Fibroblast of the aortic adventitia (primary cell): Measurements from ENCODE around the gene PTPRQ. TPM values are rescaled to one million over a fixed set of nuclear protein-coding genes. Genes with fewer than 3 reads are reported as not detected.
A peak's percentile ranks its signal among the peaks of the same experiment; 100 is the strongest.
"Not testable (repeated sequence)": the region's sequence is repeated elsewhere in the genome, so short reads cannot be mapped to it uniquely, and the experiment has no call there.

ENCODE experiments used
- DNase-seq: peaks from one replicate; pipeline ENCODE4 v3.0.0-alpha.2; 2010; ENCODE audit warnings: low read depth
- H3K4me3 ChIP-seq: 2 replicates; pipeline ENCODE4 v1.5.1; 2011; ENCODE audit warnings: low read depth, mild to moderate bottlenecking, control low read depth, low read length, moderate library complexity
- CTCF ChIP-seq: IDR thresholded peaks from 2 replicates; pipeline ENCODE4 v1.5.1; 2011; ENCODE audit warnings: mild to moderate bottlenecking, low read length, control low read depth, inconsistent platforms; ENCODE audit not compliant: insufficient read depth
- total RNA-seq: library from RNA; depleted of rRNA; stranded (reverse); fragments of >200 nt; gene quantifications from 2 replicates; pipeline ENCODE4 v1.2.3, GENCODE V29; 2012; ENCODE audit warnings: low replicate concordance

The PTPRQ gene
- total RNA-seq, 1 donor: 1.2 TPM

- TF ChIP-seq CTCF: no peak
- peak; percentile 88 for DNase-seq
- no peak overlapping the region for H3K4me3 ChIP-seq
Measured at GRCh38 chr12:80441921-80442320, 2.1 kb upstream of the PTPRQ start.

- TF ChIP-seq CTCF: no peak
- peak; percentile 89 for DNase-seq
- no peak overlapping the region for H3K4me3 ChIP-seq
Measured at GRCh38 chr12:80442426-80443222, 1.4 kb upstream of the PTPRQ start.

GRCh38 chr12:80445083-80445793, 1.2 kb downstream of the PTPRQ start:
- peak overlapping the region; percentile 31 for H3K4me3 ChIP-seq
- TF ChIP-seq CTCF: no peak
- peak; percentile 74 for DNase-seq

- no peak for TF ChIP-seq CTCF
- H3K4me3 ChIP-seq: no peak overlapping the region
- DNase-seq: no peak
Measured at GRCh38 chr12:80456513-80456912, 12.5 kb downstream of the PTPRQ start.

GRCh38 chr12:80460972-80461371, 16.9 kb downstream of the PTPRQ start:
- DNase-seq: no peak
- H3K4me3 ChIP-seq: no peak overlapping the region
- no peak for TF ChIP-seq CTCF

GRCh38 chr12:80461851-80462250, 17.8 kb downstream of the PTPRQ start:
- H3K4me3 ChIP-seq, DNase-seq: not testable (repeated sequence)

GRCh38 chr12:80469681-80470080, 25.6 kb downstream of the PTPRQ start:
- no peak for TF ChIP-seq CTCF
- peak; percentile 26 for DNase-seq
- H3K4me3 ChIP-seq: no peak overlapping the region
